ENCODE data around the gene JAZF1. TPM values are rescaled to one million over a fixed set of nuclear protein-coding genes. Genes with fewer than 3 reads are reported as not detected.
A peak's percentile ranks its signal among the peaks of the same experiment; 100 is the strongest.
"Not testable (repeated sequence)": the region's sequence is repeated elsewhere in the genome, so short reads cannot be mapped to it uniquely, and the experiment has no call there.

The JAZF1 gene
- total RNA-seq, 1 experiment from 2014 or later, result 6.9 TPM

GRCh38 chr7:27914409-27914808 is 266.2 kb downstream of the JAZF1 start:
- DNase-seq (ENCODE audit: low read depth), result no peak

DNA sequence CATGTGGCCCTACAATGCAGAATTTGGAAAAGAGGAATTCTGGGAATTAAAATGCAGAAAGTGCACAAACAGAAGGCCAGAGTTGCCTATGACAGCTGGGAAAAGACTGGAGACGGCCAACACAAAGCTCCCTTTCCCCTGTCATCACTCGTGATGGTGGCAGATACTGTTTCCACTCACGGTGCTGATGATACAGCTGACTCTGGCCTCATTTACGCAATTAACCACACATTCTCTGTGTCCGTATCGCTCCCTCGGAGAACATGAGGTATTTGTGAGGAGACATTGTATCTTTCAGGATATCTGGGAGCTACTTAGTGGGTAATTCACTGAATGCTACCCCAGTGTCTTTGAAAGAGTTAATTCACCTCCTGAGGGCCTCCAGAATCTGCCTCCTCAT is 267.8 kb downstream of the JAZF1 start:
- DNase-seq (ENCODE audit: low read depth), result no peak

DNA sequence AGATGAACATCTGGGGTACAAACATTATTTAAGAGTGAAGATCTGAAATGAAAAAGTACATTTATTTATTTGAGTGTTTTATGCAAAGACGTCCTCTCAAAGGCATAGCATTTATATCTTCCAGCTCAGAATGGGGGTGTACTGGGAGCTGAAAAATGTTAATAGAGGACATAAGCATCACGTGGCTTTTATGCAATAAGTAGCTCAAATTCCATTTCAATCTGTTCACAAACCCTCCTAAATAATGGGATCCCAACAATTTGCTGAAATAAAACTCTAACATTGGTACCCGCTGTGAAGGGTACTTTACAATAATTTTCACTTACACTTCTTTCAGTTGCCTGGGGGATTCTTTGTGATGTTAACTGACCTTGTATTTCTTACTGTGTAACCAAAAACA is 268.7 kb downstream of the JAZF1 start:
- no peak for DNase-seq (ENCODE audit: low read depth)

DNA sequence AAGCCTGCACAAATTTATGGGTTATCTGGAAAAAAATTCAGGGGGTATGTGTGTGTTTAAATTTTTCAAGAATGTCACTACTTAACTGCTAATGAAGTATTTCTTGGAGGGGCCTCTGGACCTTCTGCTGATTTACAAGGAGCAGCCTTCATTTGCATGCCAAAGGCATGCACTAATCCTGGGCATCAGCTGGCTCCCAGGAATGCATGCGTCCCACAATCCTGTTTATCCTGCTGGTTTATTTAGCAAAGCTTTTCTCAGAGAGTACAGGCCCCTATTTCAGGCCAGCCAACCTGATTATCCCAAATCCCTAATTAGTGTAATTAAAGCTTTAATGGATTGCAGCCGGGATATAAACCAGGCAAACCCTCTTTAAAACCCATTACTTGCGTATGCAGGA is 270.3 kb downstream of the JAZF1 start:
- DNase-seq (ENCODE audit: low read depth), result peak; percentile 26

- DNase-seq (ENCODE audit: low read depth), result no peak
These were observed 271.9 kb downstream of the JAZF1 start for GRCh38 chr7:27908534-27909165.

GRCh38 chr7:27906385-27907091 is 274.1 kb downstream of the JAZF1 start:
- DNase-seq (ENCODE audit: low read depth), result no peak

- DNase-seq (ENCODE audit: low read depth), result no peak
These were observed 274.6 kb downstream of the JAZF1 start for GRCh38 chr7:27905951-27906350.

DNA sequence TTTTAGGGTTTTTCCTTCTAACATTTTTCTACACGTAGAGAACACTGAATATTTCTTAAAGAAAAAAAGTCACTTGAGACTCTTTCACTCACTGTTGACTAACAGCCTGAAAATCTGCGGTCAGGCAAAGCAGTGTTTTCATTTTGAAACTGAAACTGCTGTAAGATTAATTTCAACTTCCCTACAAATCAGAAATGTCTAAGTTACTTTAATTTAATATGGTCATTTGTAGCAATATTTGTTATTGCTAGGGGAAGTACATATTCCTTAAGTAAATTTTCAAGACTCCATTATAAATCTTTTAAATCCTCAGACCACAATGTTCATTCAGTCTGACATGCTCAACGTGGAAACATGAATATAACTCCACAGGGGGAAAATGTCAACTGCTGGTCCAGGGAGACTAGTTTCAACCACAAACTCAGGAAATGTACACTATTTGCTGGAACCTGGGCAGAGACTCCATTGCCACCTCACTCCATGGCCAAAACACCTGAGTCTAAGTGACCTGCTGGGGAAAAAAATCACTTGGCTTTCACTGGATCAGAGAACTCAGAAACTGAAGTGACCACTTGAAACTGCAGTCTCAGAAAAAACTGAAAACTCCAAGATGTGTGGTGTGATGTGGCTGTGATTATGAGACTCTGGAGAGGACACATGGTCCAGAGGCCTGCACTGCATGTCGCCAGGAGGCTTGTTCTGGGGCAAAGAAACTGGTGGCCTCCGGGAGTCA is 279.4 kb downstream of the JAZF1 start:
- DNase-seq (ENCODE audit: low read depth), result peak; percentile 62

- no peak for DNase-seq (ENCODE audit: low read depth)
These were observed 280.6 kb downstream of the JAZF1 start for GRCh38 chr7:27900006-27900405.

GRCh38 chr7:27899601-27900000 is 281.0 kb downstream of the JAZF1 start:
- peak; percentile 25 for DNase-seq (ENCODE audit: low read depth)

DNA sequence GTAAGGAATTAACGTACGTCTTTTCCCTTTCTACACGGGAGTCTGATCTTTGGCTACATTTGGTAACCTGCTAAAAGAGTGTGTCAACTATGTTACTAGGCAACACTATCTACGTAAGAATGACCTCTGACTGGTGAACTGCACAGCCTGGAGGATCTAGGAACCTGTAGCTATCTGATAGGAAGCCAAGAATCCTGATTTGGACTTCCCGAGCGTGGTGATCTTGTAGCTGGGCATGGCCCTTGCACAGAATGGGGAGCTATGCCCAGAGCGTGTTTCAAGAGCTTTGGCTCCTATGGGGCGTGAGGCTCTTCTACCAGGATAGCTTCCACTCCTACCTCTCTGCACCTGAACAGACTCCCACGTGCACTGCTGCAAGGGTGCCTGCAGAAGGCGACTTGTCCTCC is 283.2 kb downstream of the JAZF1 start:
- DNase-seq (ENCODE audit: low read depth), result no peak

DNA sequence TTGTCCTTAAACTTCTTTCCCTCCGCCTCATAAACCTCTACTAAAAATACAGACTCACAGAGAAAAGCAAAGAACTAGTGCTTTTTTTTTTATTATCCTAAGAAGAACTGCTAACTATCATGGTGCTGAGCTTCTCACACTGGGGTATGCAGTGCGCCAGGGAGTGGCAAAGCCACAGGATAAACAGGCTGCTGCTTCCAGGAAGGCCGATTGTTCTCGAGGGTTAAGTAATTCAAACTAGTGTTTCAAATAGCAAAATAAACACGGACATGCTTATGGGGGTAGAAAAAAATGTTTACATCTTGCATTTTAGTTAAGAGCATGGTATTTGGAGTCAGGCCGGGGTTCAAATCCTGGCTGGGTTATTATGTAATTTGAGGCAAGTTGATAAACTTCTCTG is 283.6 kb downstream of the JAZF1 start:
- peak; percentile 61 for DNase-seq (ENCODE audit: low read depth)

DNA sequence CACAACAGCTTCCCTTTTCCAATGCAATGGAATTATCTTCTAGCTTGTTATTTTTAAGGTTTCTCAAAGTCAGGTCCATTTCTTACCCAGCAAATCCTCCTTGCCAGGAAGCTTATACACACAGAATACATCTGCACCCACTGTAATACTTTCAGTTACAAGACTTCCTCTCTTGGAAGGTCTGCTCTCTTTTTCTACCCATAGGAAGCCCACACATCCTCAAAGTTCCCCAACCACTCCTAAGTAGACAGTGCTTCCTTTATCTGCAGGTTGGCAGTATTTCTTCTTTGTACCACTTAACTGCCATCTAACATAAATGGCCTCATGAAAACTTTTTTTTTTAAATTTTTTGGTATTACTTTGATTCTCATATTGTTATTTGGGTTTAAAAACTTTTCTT is 285.0 kb downstream of the JAZF1 start:
- no peak for DNase-seq (ENCODE audit: low read depth)

DNA sequence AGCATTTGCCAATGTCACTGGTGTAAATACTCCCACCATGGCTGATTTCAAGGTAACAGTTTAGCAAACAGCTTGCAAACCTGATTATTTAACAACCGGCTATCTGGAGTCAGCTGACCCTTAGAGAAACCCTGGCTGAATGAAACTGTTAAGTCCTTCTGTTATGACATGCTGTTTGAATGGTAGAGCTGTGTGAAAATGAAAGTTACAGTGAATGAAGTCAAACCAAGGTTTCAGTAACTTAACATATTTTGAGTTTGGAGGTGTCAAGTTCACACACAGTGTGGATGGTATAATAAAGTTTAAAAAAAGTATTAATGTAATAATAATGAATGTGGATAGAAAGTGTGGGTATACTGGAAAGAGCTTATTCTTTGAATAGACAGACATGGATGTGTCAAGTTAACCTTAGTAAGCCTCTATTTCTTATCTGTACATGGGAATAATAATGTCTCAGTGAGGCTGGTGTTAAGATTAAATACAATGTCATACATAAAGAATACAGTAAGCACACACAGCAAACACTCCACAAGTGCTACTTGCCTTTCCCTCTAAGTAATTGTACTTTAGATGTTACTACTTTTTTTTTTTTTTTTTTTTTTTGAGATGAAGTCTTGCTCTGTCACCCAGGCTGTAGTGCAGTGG is 290.3 kb downstream of the JAZF1 start:
- DNase-seq (ENCODE audit: low read depth), result no peak

- no peak for DNase-seq (ENCODE audit: low read depth)
These were observed 290.8 kb downstream of the JAZF1 start for GRCh38 chr7:27889800-27890199.

- no peak for DNase-seq (ENCODE audit: low read depth)
These were observed 291.9 kb downstream of the JAZF1 start for GRCh38 chr7:27888736-27889135.

DNA sequence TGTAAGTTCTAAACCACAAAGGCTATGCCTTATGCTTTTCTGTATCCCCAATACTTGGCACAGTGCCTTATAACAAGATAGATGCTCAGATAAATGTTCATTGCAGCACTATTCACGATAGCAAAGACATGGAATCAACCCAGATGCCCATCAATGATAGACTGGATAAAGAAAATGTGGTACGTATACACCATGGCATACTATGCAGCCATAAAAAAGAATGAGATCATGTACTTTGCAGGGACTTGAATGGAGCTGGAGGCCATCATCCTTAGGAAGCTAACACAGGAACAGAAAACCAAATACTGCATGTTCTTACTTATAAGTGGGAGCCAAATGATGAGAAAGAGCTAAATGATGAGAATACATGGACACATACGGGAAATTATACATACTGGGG is 293.9 kb downstream of the JAZF1 start:
- not testable (repeated sequence) for DNase-seq (ENCODE audit: low read depth)

GRCh38 chr7:27885652-27886051 is 294.9 kb downstream of the JAZF1 start:
- no peak for DNase-seq (ENCODE audit: low read depth)

GRCh38 chr7:27883696-27884095 is 296.9 kb downstream of the JAZF1 start:
- DNase-seq (ENCODE audit: low read depth), result no peak

- DNase-seq (ENCODE audit: low read depth), result no peak
These were observed 303.8 kb downstream of the JAZF1 start for GRCh38 chr7:27876756-27877155.

- no peak for DNase-seq (ENCODE audit: low read depth)
These were observed 304.8 kb downstream of the JAZF1 start for GRCh38 chr7:27875832-27876231.

DNA sequence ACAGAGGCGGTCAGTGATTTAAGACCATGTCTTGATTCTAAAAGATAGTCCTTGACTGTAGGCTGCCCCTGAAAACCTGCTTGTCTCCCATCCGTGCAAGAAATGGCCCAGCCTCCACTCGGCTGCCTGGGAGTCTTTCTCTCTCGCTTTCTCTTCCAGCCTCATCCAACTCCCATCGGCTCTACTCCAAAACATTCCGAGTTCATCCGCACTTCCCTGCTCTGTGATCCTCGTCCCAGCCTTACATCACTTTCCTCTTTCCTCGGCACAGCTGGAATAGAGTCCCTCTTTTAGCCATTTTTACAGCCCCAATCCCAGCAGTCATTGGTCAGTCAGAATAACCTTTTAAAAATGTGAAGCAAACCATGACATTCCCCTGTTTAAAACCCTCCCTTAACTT is 305.5 kb downstream of the JAZF1 start:
- DNase-seq (ENCODE audit: low read depth), result no peak
